GM06990 (cell line): ENCODE data around the gene PFKP.

Source experiments
- DNase-seq: peaks from one replicate; pipeline ENCODE4 v3.0.0-alpha.2; 2011; ENCODE audit not compliant: insufficient read length; ENCODE audit errors: extremely low read depth
- H3K27me3 ChIP-seq: replicated peaks from 2 replicates; pipeline ENCODE4 v1.6.0; 2011; ENCODE audit warnings: low read length; ENCODE audit not compliant: control insufficient read depth, insufficient read depth
- H3K36me3 ChIP-seq: 2 replicates; pipeline ENCODE4 v1.5.1; 2011; ENCODE audit warnings: low read length; ENCODE audit not compliant: control insufficient read depth, insufficient read depth
- H3K4me3 ChIP-seq: replicated peaks from 2 replicates; pipeline ENCODE4 v1.5.1; 2011; ENCODE audit warnings: low read depth, mild to moderate bottlenecking, control low read depth, low read length
- TF ChIP-seq, protein P1 (sequence below): IDR thresholded peaks from 2 replicates; pipeline ENCODE4 v1.5.1; 2011; ENCODE audit warnings: low read length, control low read depth, mild to moderate bottlenecking, inconsistent platforms; ENCODE audit not compliant: insufficient read depth, poor library complexity, severe bottlenecking

The PFKP gene

DNA sequence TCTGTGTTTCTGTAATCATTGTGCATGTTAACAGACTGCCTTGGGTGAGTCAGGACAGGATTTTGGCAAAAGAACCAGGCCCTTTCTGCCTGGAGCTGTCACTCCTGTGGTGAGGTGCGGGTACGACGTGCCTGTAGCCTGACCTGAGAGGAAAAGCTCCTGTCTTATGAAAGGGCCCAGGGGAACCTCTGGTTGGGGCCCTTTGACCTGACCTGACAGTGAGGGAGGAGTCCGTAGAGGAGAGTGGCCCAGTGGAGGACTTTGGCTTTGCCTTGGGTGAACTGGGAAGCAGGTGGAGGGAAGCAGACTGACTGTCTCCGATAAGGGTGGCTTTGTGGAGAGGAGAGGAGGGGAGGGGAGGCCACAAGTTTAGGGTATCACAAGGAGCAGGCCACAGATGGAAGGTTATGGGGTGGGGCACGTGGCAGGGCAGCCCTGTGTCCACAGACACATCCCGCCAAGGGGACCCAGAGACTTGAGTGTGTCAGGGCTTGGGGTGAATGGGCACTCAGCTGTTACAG, 6.9 kb downstream of the PFKP start:
- Histone ChIP-seq H3K36me3 (peaks cover 13% of the 10 kb centered on the region), H3K27me3 (no peaks in the 10 kb centered on the region), H3K4me3 (no peak overlapping the region)
- TF ChIP-seq, protein P1, sequence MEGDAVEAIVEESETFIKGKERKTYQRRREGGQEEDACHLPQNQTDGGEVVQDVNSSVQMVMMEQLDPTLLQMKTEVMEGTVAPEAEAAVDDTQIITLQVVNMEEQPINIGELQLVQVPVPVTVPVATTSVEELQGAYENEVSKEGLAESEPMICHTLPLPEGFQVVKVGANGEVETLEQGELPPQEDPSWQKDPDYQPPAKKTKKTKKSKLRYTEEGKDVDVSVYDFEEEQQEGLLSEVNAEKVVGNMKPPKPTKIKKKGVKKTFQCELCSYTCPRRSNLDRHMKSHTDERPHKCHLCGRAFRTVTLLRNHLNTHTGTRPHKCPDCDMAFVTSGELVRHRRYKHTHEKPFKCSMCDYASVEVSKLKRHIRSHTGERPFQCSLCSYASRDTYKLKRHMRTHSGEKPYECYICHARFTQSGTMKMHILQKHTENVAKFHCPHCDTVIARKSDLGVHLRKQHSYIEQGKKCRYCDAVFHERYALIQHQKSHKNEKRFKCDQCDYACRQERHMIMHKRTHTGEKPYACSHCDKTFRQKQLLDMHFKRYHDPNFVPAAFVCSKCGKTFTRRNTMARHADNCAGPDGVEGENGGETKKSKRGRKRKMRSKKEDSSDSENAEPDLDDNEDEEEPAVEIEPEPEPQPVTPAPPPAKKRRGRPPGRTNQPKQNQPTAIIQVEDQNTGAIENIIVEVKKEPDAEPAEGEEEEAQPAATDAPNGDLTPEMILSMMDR: no peak
- DNase-seq: no peak

DNA sequence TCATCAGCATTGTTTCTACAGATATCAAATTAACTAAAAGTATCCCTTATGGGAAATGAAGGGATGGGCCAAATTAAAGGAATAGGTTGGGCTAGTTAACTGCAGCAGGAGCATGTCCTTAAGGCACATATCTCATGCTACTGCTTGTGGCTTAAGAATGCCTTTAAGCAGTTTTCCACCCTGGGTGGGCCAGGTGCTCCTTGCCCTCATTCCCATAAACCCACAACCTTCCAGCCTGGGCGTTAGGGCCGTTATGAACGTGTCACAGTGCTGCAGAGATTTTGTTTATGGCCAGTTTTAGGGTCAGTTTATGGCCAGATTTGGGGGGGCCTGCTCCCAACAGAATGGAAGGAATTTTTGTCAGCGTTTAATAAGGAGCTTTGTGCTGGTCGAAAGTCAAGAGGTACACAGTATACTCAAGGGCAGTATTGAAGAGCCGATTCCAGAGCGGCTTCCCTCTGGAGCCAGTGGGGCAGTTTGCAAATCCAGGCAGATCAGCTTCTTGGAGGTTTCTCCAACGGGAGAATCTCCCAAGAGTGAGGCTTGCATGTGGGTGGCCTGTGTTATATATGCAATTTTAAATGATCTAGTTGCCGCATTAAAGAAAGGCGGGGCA, 7.7 kb downstream of the PFKP start:
- H3K36me3 ChIP-seq: peaks cover 13% of the 10 kb centered on the region
- no peak overlapping the region for H3K4me3 ChIP-seq
- TF ChIP-seq, protein P1: no peak
- DNase-seq: no peak
- no peaks in the 10 kb centered on the region for H3K27me3 ChIP-seq

DNA sequence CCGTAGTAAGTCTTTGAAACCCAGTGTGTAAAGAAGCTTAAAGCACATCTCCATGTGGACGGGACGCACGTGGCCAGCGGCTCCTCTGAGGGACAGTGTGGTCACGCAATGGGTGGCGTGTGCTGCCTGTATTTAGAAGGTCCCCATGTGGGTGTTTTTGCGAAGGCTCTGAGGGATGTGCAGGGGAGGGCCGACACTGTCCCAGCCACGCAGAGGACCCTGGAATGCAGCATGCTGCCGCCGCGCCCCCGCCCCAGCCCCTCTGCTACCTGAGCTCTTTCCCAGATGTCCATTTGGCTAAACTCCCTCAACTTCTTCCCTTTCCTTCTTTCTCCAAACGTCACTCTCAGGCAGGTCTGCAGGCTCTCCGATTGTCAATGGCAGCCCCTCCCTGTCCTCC, 8.8 kb downstream of the PFKP start:
- no peak for DNase-seq
- Histone ChIP-seq H3K36me3 (peaks cover 13% of the 10 kb centered on the region), H3K4me3 (no peak overlapping the region), H3K27me3 (no peaks in the 10 kb centered on the region)
- TF ChIP-seq, protein P1: no peak

DNA sequence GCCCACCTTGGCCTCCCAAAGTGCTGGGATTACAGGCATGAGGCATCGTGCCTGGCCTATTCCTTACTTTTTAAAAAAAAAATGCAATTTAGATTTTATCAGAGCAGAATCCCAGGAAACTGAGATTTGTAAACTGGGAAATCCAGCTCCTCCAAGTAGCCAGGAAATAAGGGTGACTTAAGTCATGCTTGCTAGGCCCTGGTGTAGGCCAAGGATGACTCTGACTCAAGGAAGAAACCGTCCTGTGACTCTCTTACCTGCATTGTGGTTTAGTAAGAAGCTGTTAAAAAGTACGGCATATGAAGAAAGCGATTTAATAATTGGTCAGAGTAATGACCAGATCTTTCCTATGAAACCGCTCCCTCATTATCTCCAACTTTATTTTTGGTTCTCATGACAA, 10.2 kb downstream of the PFKP start:
- Histone ChIP-seq H3K27me3 (no peaks in the 10 kb centered on the region), H3K4me3 (no peak overlapping the region), H3K36me3 (peaks cover 20% of the 10 kb centered on the region)
- DNase-seq: no peak
- TF ChIP-seq, protein P1: no peak

DNA sequence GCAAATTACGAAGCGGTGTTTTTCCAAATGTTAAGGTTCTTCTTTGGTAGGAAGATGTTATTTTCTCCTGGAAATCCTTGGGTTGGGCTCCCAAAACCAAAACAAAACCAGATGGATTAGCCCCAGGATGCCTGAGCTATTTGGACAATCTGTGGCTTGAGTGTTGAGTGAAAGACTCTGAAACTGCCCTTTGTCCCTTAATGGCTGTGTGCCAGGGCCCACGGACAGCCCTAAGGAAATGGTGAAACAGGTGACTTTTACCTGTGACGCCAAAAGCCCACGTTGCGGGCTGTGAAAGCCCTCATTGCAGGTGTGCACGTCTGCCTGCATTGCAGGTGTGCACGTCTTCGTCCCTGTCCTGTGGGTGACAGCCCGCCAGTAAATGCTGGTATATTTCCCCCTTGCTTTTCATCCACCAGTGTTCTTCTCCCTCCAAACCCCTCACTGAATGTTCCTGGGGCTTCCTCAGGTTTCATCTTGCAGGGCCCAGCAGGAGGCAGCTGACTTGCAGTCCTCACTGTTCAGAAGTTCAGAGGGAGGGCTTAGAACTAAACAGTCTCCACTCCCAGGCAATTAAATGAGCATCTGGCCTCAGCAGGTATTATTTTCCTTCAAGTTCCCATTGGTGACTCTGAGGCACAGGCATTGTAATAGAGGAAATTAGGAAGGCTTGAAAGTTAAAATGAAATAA, 10.7 kb downstream of the PFKP start:
- H3K4me3 ChIP-seq: no peak overlapping the region
- peaks cover 16% of the 10 kb centered on the region for H3K36me3 ChIP-seq
- H3K27me3 ChIP-seq: no peaks in the 10 kb centered on the region
- TF ChIP-seq, protein P1: no peak
- no peak for DNase-seq
